ENCODE measurements around the gene SATL1.
"Not testable (repeated sequence)": the region's sequence is repeated elsewhere in the genome, so short reads cannot be mapped to it uniquely, and the experiment has no call there.

SATL1 gene

GRCh38 chrX:85109235-85109634 lies 134.3 kb downstream of the SATL1 start:
- DNase-seq: no peak

GRCh38 chrX:85108165-85108564 lies 135.4 kb downstream of the SATL1 start:
- DNase-seq: no peak

GRCh38 chrX:85107407-85107806 lies 136.2 kb downstream of the SATL1 start:
- no peak for DNase-seq

GRCh38 chrX:85089321-85089840 lies 154.2 kb downstream of the SATL1 start:
- DNase-seq: no peak

- DNase-seq: peak; percentile 18
These were observed 158.7 kb downstream of the SATL1 start for GRCh38 chrX:85084770-85085393.

GRCh38 chrX:85077247-85077646 lies 166.3 kb downstream of the SATL1 start:
- DNase-seq: not testable (repeated sequence)

- DNase-seq: no peak
These were observed 177.9 kb downstream of the SATL1 start for GRCh38 chrX:85065512-85066198.

- no peak for DNase-seq
These were observed 190.8 kb downstream of the SATL1 start for GRCh38 chrX:85052636-85053343.

GRCh38 chrX:85052205-85052604 lies 191.4 kb downstream of the SATL1 start:
- DNase-seq: no peak

GRCh38 chrX:85051627-85052026 lies 192.0 kb downstream of the SATL1 start:
- no peak for DNase-seq
